K562 (cell line): Measurements from ENCODE around the gene MRPL19. TPM values are rescaled to one million over a fixed set of nuclear protein-coding genes. Genes with fewer than 3 reads are reported as not detected.

ENCODE experiments used
- ATAC-seq: fragments of 200-7000 bp; cut with Tn5 transposase; 3 replicates; pipeline ENCODE4 v1.9.1; 2020; ENCODE audit warnings: moderate library complexity
- BruUV-seq: library from RNA; stranded (reverse); fragments of 400-500 nt; replicated peaks from 2 replicates; lab custom pipeline; 2021; lab: Mats Ljungman, UMichigan
- CTCF ChIA-PET: fragments of 300-600 bp; formaldehyde crosslinking; extraction: SDS; loops from one replicate; lab custom pipeline; 2021; ENCODE audit warnings: low intra/inter-chr PET ratio; lab: Yijun Ruan, JAX
- POLR2A ChIA-PET: fragments of 300-600, 350-650 bp; sonication (Branson Sonifier 250); formaldehyde crosslinking; extraction: SDS; loops from one replicate; lab custom pipeline; 2021; ENCODE audit warnings: antibody characterized with exemption, inconsistent platforms; lab: Yijun Ruan, JAX
- DNase-seq, 4 experiments: peaks; one replicate each; pipeline versions ENCODE4 v3.0.0 to v3.0.0-alpha.2; 2011 to 2018; ENCODE audit warnings: low spot score in 3 of 4, mixed read lengths in 3 of 4; ENCODE audit errors: extremely low read depth in 1 of 4
- FAIRE-seq: peaks from 2 replicates; lab custom pipeline; 2011; peaks lifted over from hg19 to GRCh38; lab: Jason Lieb, UNC
- H2AFZ ChIP-seq: 2 replicates; pipeline ENCODE4 v1.6.0; 2011; ENCODE audit warnings: low read depth, low read length, control low read depth, inconsistent platforms
- H3K27ac ChIP-seq: fragments of 200-600 bp; 3 replicates; pipeline ENCODE4 v1.8.0; 2011; ENCODE audit warnings: low read depth, mild to moderate bottlenecking, control low read depth, inconsistent platforms, low read length, moderate library complexity, mixed read lengths; ENCODE audit errors: extremely low read depth
- H3K27me3 ChIP-seq, 2 experiments: fragments of 300-600 bp in 1 of 2; 2 replicates in 1 of 2; 3 replicates in 1 of 2; pipeline versions ENCODE4 v1.6.0 to v1.8.0; 2011; ENCODE audit warnings: inconsistent platforms in 2 of 2, low read length in 2 of 2, mild to moderate bottlenecking in 1 of 2, mixed read lengths in 1 of 2, moderate library complexity in 1 of 2; ENCODE audit not compliant: control insufficient read depth in 2 of 2, insufficient read depth in 2 of 2
- H3K36me3 ChIP-seq: fragments of 300-600 bp; 3 replicates; pipeline ENCODE4 v1.8.0; 2011; ENCODE audit warnings: mild to moderate bottlenecking, low read length, inconsistent platforms; ENCODE audit not compliant: control insufficient read depth, insufficient read depth
- H3K4me1 ChIP-seq, 2 experiments: fragments of 200-600 bp in 1 of 2; replicated peaks in 1 of 2; 2 replicates in 1 of 2; 3 replicates in 1 of 2; pipeline versions ENCODE4 v1.5.1 to v1.8.0; 2011; ENCODE audit warnings: inconsistent platforms in 2 of 2, low read length in 2 of 2, mild to moderate bottlenecking in 1 of 2, mixed read lengths in 1 of 2, moderate library complexity in 1 of 2; ENCODE audit not compliant: control insufficient read depth in 2 of 2, insufficient read depth in 2 of 2
- H3K4me2 ChIP-seq: 2 replicates; pipeline ENCODE4 v1.6.1; 2011; ENCODE audit warnings: low read length, control low read depth, inconsistent platforms, mixed read lengths; ENCODE audit not compliant: insufficient read depth
- H3K4me3 ChIP-seq: fragments of 200-600 bp; sonication (generic), shearing (Covaris generic); 2 replicates; pipeline ENCODE4 v1.5.1; 2016; ENCODE audit warnings: control low read depth, inconsistent platforms
- H3K79me2 ChIP-seq: fragments of 200-600 bp; 3 replicates; pipeline ENCODE4 v1.8.0; 2011; ENCODE audit warnings: low read length, inconsistent platforms; ENCODE audit not compliant: control insufficient read depth, insufficient read depth
- H3K9ac ChIP-seq, 2 experiments: 2 replicates each; pipeline versions ENCODE4 v1.6.0 to v1.6.1; 2011; ENCODE audit warnings: low read depth in 2 of 2, low read length in 2 of 2, control low read depth in 1 of 2, inconsistent platforms in 1 of 2, mild to moderate bottlenecking in 1 of 2, mixed read lengths in 1 of 2; ENCODE audit not compliant: insufficient read depth in 1 of 2
- H3K9me1 ChIP-seq: one replicate; pipeline ENCODE4 v1.6.0; 2011; ENCODE audit warnings: inconsistent platforms, mild to moderate bottlenecking, low read length, moderate library complexity; ENCODE audit not compliant: control insufficient read depth, insufficient read depth
- H3K9me3 ChIP-seq: replicated peaks from 2 replicates; pipeline ENCODE4 v1.5.1; 2011; ENCODE audit warnings: low read depth, low read length, inconsistent platforms; ENCODE audit not compliant: control insufficient read depth, insufficient read depth
- H4K20me1 ChIP-seq: replicated peaks from 2 replicates; pipeline ENCODE4 v1.6.1; 2011; ENCODE audit warnings: low read length, inconsistent platforms, mixed read lengths; ENCODE audit not compliant: control insufficient read depth, insufficient read depth
- CBX3 ChIP-seq, 2 experiments: IDR thresholded peaks; 1 replicate in 1 of 2; 2 replicates in 1 of 2; pipeline ENCODE4 v1.6.1; 2012; ENCODE audit warnings: inconsistent platforms in 2 of 2, low read length in 2 of 2, borderline replicate concordance in 1 of 2, control low read depth in 1 of 2
- DPF2 ChIP-seq: fragments of 450-650 bp; IDR thresholded peaks from 2 replicates; pipeline ENCODE4 v1.6.1; 2016
- EHMT2 ChIP-seq: fragments of 450-650 bp; IDR thresholded peaks from 2 replicates; pipeline ENCODE4 v1.6.1; 2018; ENCODE audit warnings: antibody characterized with exemption
- MBD1 ChIP-seq: fragments of 250-450 bp; sonication (Bioruptor Pico); IDR thresholded peaks from 2 replicates; pipeline ENCODE4 v1.8.0; 2022; ENCODE audit warnings: inconsistent platforms
- PKNOX1 ChIP-seq: fragments of 450-650 bp; IDR thresholded peaks from 2 replicates; pipeline ENCODE4 v1.6.1; 2016
- TAF9B ChIP-seq: fragments of 450-650 bp; IDR thresholded peaks from 2 replicates; pipeline ENCODE4 v1.6.1; 2018; ENCODE audit warnings: mild to moderate bottlenecking; ENCODE audit not compliant: partially characterized antibody
- WGBS: fragments of 100-300 bp; shearing (Covaris generic); methylation state at CpG from one replicate; pipeline ENCODE4 v1.1.6; 2016; ENCODE audit warnings: low coverage, mixed read lengths; ENCODE audit not compliant: insufficient coverage; ENCODE audit errors: missing lambda C conversion rate; 5-methylcytosine and 5-hydroxymethylcytosine counted together
- in situ Hi-C: fragments of 300-500 bp; cut with MboI; formaldehyde crosslinking; loops from 4 replicates; pipeline ENCODE4 v1.15.0; 2018; ENCODE audit warnings: inconsistent platforms, mixed read lengths
- intact Hi-C: fragments of 100-400 bp; cut with micrococcal nuclease; formaldehyde crosslinking; loops from 2 replicates; pipeline ENCODE4 v1.14.2; 2022
- polyA plus RNA-seq, 8 experiments: library from polyadenylated mRNA; depleted of rRNA in 4 of 8; stranded (reverse) in 5 of 8; unstranded in 3 of 8; fragments of >200 nt; fragmentation: Nextera tagmentation in 2 of 8; fragmentation: Illumina TruSeq in 1 of 8; extraction: Ambion mirVana in 2 of 8; extraction: Trizol in 1 of 8; gene quantifications; 2 replicates each; pipeline versions ENCODE4 v1.2.1 to v1.2.3, GENCODE V29; 2011 to 2014; ENCODE audit warnings: inconsistent platforms in 1 of 8, missing spikeins in 1 of 8
- total RNA-seq, 7 experiments: library from RNA; depleted of rRNA in 6 of 7; stranded (reverse); fragments of >200 nt in 6 of 7; fragmentation: Illumina TruSeq in 2 of 7; extraction: Trizol in 2 of 7; gene quantifications; 2 replicates each; pipeline versions ENCODE4 v1.2.1 to v1.2.3, GENCODE V29; 2011 to 2021; ENCODE audit warnings: low replicate concordance in 1 of 7

The MRPL19 gene
- total and polyA plus RNA-seq, 9 of the 15 experiments (the other 6 are each of a cell fraction or from before 2014, with no cell fraction given): 9.7 to 65.9 (median 56.1) TPM

GRCh38 chr2:75646090-75646582 is 447 bp upstream of the MRPL19 start:
- in situ Hi-C loops: loop anchor here (5.0 to 25.0 kb wide), 2 partner anchors 36 to 941 kb away; no protein-coding TSS in a partner anchor
- FAIRE-seq: no peak

More at GRCh38 chr2:75646090-75646582, 447 bp upstream of the MRPL19 start:
- peaks cover 0 to 7% of the 10 kb centered on the region in 2 experiments; a peak in 1 of 5 replicates for H3K4me1 ChIP-seq
- TF ChIP-seq PKNOX1 (0 out of 2 replicates have a peak, but pooled peaks have one; percentile 26), EHMT2 (0 out of 2 replicates have a peak, but pooled peaks have one; percentile 65), CBX3 (IDR thresholded peaks at IDR 0.05; ENCODE audit: borderline replicate concordance in 1 of 2, low read length in 2 of 2) (peak in 1 of 2 experiments; percentile 52; a peak in 1 of 3 replicates), TAF9B (no peak), MBD1 (CRISPR knock-in tag) (0 out of 2 replicates have a peak, but pooled peaks have one; percentile 48), DPF2 (no peak)
- ChIA-PET CTCF (no interaction called here), POLR2A (interaction anchor here (0.8 to 1.0 kb wide), 3 partner anchors 8 to 13 kb away, joined by 3 to 5 read pairs (median 4); no protein-coding TSS in a partner anchor)
- H3K9me3 ChIP-seq: no peaks in the 10 kb centered on the region
- peaks cover 29% of the 10 kb centered on the region for H3K79me2 ChIP-seq
- peak overlapping the region; percentile 80 for H3K4me3 ChIP-seq
- H3K27ac ChIP-seq: peak overlapping the region; percentile 66
- DNase-seq (no peak), ATAC-seq (no peak)
- 69% methylated on average over 8 of the region's 9 CpGs for WGBS
- no peaks in the 10 kb centered on the region for H4K20me1 ChIP-seq
- H3K9me1 ChIP-seq: no peaks in the 10 kb centered on the region
- peak overlapping the region; percentile 99 for H2AFZ ChIP-seq
- BruUV-seq: no TSS peak
- no peaks in the 10 kb centered on the region for H3K27me3 ChIP-seq
- intact Hi-C loops: loop anchor here (2.0 kb wide), 1 partner anchor 65 kb away; the partner anchor contains the start of gene GCFC2
- peaks cover 31% of the 10 kb centered on the region for H3K36me3 ChIP-seq
- peak overlapping the region; percentile 86 for H3K4me2 ChIP-seq
- H3K9ac ChIP-seq: peak overlapping the region; percentile 86 to 100; a peak in 3 of 4 replicates
